Gastrocnemius medialis (tissue), 4 donors: Measurements from ENCODE around the gene ATP6V0B. TPM values are rescaled to one million over a fixed set of nuclear protein-coding genes. Genes with fewer than 3 reads are reported as not detected.

Experiments used
- ATAC-seq, 2 donors: fragments of 150-250 bp; one replicate each; pipeline ENCODE4 v1.9.1; 2016
- DNase-seq, 2 donors: peaks; one replicate each; pipeline ENCODE4 v3.0.0-alpha.2; 2019
- H3K27ac ChIP-seq, 4 donors: fragments of 200-600 bp; sonication (generic); 1 replicate in 1 of 4; 2 replicates in 3 of 4; pipeline ENCODE4 v1.5.1; 2016 to 2018; ENCODE audit warnings: mild to moderate bottlenecking in 2 of 4, moderate library complexity in 1 of 4
- H3K27me3 ChIP-seq, 3 donors: fragments of 200-600 bp; sonication (generic) in 2 of 3; 1 replicate in 1 of 3; 2 replicates in 2 of 3; pipeline versions ENCODE4 v1.5.1 to v1.6.0; 2016 to 2019; ENCODE audit warnings: mild to moderate bottlenecking in 1 of 3, moderate library complexity in 1 of 3
- H3K36me3 ChIP-seq, 2 donors: fragments of 200-600 bp; sonication (generic) in 1 of 2; one replicate each; pipeline ENCODE4 v1.5.1; 2017 to 2018
- H3K4me1 ChIP-seq, 2 donors: fragments of 200-600 bp; sonication (generic) in 1 of 2; one replicate each; pipeline ENCODE4 v1.5.1; 2016 to 2017; ENCODE audit warnings: mild to moderate bottlenecking in 2 of 2
- H3K4me3 ChIP-seq, 4 donors: fragments of 200-600 bp; sonication (generic) in 3 of 4; 1 replicate in 1 of 4; 2 replicates in 3 of 4; pipeline ENCODE4 v1.5.1; 2016 to 2019; ENCODE audit warnings: mild to moderate bottlenecking in 2 of 4
- H3K9me3 ChIP-seq, 3 donors: fragments of 200-600 bp; sonication (generic) in 2 of 3; 1 replicate in 1 of 3; 2 replicates in 2 of 3; pipeline ENCODE4 v1.5.1; 2016 to 2019
- POLR2A ChIP-seq, 2 donors: fragments of 450-650 bp; IDR thresholded peaks; one replicate each; pipeline ENCODE4 v1.6.1; 2017; ENCODE audit warnings: antibody characterized with exemption in 2 of 2, mild to moderate bottlenecking in 2 of 2, moderate library complexity in 2 of 2
- in situ Hi-C, 4 donors: fragments of 200-750 bp; cut with MboI; loops; one replicate each; pipeline versions ENCODE4 v1.15.0 to v1.8.0; 2017; ENCODE audit warnings: low sequenced_read_pairs in 4 of 4
- intact Hi-C: fragments of 100-400 bp; cut with DNase I; formaldehyde crosslinking; loops from one replicate; pipeline ENCODE4 v1.15.1; 2023; ENCODE audit warnings: low total_unique reads
- total RNA-seq, 4 donors: library from RNA; depleted of rRNA; stranded (reverse); fragments of >200 nt; gene quantifications; one replicate each; pipeline versions ENCODE4 v1.1.0 to v1.2.3, GENCODE V29; 2016
- TF ChIP-seq, protein P1 (sequence below), 5 experiments: fragments of 450-650 bp in 3 of 5; fragments of 200-600 bp in 2 of 5; sonication (generic) in 2 of 5; IDR thresholded peaks in 4 of 5; conservative IDR thresholded peaks in 1 of 5; 1 replicate in 4 of 5; 2 replicates in 1 of 5; pipeline ENCODE4 v1.5.1; 2016 to 2019; ENCODE audit warnings: antibody characterized with exemption in 5 of 5, mild to moderate bottlenecking in 3 of 5, moderate library complexity in 3 of 5

Gene ATP6V0B
- total RNA-seq, 4 donors from 2014 or later, result 156 to 242 (median 195) TPM

DNA sequence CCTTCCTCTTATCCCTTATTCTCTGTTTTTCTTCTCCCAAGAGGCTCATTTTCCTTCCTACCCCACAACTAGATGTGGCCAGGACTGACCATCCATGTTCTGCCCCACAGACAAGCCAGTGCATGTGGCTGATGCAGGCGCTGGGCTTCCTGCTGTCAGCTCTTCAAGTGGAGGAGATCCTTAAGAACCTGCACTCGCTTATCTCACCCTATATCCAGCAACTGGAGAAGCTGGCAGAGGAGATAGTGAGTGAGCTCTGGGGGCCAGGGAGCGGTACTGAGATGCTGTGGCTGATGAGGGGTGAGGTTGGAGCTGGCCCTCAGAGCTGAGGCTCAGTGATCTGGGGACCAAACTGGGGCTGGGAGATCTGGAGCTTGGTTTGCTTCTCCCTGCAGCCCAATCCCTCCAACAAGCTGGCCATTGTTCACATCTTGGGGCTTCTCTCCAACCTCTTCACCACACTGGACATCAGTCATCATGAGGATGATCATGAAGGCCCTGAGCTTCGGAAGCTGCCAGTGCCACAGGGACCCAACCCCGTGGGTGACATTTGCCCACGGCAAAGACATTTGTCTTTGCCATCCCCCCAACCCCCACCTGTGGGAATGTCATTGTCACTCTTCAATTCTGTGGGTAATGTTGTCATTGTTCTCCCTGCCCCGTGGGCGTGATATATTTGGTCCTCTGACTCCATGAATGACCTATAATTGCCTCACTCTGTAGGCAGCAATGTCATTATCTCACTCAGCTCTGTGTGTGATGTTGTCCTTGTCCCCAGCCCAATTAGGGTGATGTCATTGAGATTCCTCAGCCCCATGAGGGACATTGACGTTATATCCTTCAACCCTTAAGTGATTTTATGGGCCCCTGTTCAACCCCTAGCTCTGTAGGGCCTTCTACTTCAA is 16.2 kb upstream of the ATP6V0B start:
- no peak for DNase-seq
- intact Hi-C loops, result no loop called here
- no peaks in the 10 kb centered on the region for H3K9me3 ChIP-seq
- no peak overlapping the region for H3K4me3 ChIP-seq
- H3K27me3 ChIP-seq, result no peaks in the 10 kb centered on the region
- H3K36me3 ChIP-seq, result peaks cover 0 to 78% of the 10 kb centered on the region in 2 donors
- no peak for ATAC-seq
- no peak for TF ChIP-seq POLR2A (IDR thresholded peaks at IDR 0.05)
- TF ChIP-seq, protein P1, sequence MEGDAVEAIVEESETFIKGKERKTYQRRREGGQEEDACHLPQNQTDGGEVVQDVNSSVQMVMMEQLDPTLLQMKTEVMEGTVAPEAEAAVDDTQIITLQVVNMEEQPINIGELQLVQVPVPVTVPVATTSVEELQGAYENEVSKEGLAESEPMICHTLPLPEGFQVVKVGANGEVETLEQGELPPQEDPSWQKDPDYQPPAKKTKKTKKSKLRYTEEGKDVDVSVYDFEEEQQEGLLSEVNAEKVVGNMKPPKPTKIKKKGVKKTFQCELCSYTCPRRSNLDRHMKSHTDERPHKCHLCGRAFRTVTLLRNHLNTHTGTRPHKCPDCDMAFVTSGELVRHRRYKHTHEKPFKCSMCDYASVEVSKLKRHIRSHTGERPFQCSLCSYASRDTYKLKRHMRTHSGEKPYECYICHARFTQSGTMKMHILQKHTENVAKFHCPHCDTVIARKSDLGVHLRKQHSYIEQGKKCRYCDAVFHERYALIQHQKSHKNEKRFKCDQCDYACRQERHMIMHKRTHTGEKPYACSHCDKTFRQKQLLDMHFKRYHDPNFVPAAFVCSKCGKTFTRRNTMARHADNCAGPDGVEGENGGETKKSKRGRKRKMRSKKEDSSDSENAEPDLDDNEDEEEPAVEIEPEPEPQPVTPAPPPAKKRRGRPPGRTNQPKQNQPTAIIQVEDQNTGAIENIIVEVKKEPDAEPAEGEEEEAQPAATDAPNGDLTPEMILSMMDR (IDR thresholded peaks at IDR 0.05 in 4 of 5, conservative IDR thresholded peaks at IDR 0.05 in 1 of 5), result no peak
- in situ Hi-C loops, result no loop called here
- H3K27ac ChIP-seq, result peak overlapping the region in 2 of 4 donors; percentile 26 to 72
- peaks cover 20 to 24% of the 10 kb centered on the region in 2 donors for H3K4me1 ChIP-seq

DNA sequence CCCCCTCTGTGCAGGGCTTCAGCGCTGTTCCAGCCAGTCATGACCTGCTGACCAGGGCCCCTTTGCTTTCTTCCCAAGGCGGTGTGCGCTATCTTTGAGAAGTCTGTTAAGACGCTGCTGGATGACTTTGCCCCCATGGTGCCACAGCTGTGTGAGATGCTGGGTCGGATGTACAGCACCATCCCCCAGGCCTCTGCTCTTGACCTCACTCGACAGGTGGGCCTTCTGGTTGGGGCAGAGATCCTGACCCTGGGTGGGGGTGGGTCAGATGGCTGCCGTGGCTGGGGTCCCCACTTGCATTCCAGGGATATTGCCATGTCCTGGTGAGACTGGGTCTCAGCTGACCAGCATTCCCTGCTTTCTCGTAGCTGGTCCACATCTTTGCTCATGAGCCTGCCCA is 14.0 kb upstream of the ATP6V0B start:
- no peak overlapping the region for H3K4me3 ChIP-seq
- ATAC-seq (no peak), DNase-seq (no peak)
- intact Hi-C loops (no loop called here), in situ Hi-C loops (no loop called here)
- H3K9me3 ChIP-seq, result no peaks in the 10 kb centered on the region
- H3K36me3 ChIP-seq, result peaks cover 0 to 100% of the 10 kb centered on the region in 2 donors
- TF ChIP-seq POLR2A (IDR thresholded peaks at IDR 0.05), result no peak
- TF ChIP-seq, protein P1 (IDR thresholded peaks at IDR 0.05 in 4 of 5, conservative IDR thresholded peaks at IDR 0.05 in 1 of 5), result no peak
- no peak overlapping the region for H3K27ac ChIP-seq
- H3K4me1 ChIP-seq, result peaks cover 0 to 5% of the 10 kb centered on the region in 2 donors
- no peaks in the 10 kb centered on the region for H3K27me3 ChIP-seq

DNA sequence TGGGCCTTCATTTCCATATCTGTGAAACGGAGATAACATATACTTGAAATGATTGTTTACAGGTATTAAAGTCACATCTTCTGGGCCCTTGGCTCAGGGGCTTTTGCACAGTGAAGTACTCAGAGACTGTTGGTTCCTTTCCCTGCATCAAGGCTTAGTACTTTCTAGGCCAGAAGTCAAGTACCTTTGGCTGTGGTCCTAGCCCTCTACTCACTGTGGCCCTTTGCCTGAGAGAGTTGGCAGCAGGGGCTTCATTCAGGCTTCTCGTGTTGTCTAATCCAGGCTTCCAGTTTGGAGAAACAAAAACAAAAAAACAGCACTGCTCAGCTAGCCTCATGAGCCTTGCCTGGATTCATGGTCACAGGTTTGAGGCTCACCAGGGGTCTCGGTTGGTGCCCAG is 13.1 kb upstream of the ATP6V0B start:
- H3K9me3 ChIP-seq, result no peaks in the 10 kb centered on the region
- H3K4me3 ChIP-seq, result no peak overlapping the region
- peaks cover 0 to 5% of the 10 kb centered on the region in 2 donors for H3K4me1 ChIP-seq
- intact Hi-C loops, result no loop called here
- in situ Hi-C loops, result no loop called here
- TF ChIP-seq, protein P1 (IDR thresholded peaks at IDR 0.05 in 4 of 5, conservative IDR thresholded peaks at IDR 0.05 in 1 of 5), result no peak
- DNase-seq (no peak), ATAC-seq (no peak)
- peaks cover 0 to 99% of the 10 kb centered on the region in 2 donors for H3K36me3 ChIP-seq
- no peaks in the 10 kb centered on the region for H3K27me3 ChIP-seq
- H3K27ac ChIP-seq, result no peak overlapping the region

DNA sequence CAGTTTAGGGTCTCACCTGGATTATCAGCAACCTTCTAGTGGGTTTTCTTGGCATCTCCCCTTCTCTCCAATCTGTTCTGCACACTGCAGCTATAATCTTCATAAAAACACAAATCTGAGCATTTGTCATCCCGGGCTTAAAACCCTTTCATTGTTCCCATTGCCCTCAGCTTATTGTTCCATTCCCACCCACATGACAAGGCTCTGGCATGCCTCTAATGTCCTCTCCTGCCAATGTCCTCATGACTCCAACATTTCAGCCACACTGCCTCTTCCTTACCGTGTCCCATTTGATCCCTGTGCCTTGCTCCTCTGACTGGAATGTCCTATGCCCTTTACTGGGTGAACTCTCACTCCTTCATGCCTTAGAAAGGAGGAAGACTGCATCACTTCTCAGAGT is 12.4 kb upstream of the ATP6V0B start:
- Histone ChIP-seq H3K4me1 (peaks cover 0 to 5% of the 10 kb centered on the region in 2 donors), H3K27me3 (no peaks in the 10 kb centered on the region), H3K4me3 (no peak overlapping the region), H3K9me3 (no peaks in the 10 kb centered on the region), H3K36me3 (peaks cover 0 to 98% of the 10 kb centered on the region in 2 donors), H3K27ac (no peak overlapping the region)
- ATAC-seq, result no peak
- in situ Hi-C loops (no loop called here), intact Hi-C loops (no loop called here)
- TF ChIP-seq, protein P1 (IDR thresholded peaks at IDR 0.05 in 4 of 5, conservative IDR thresholded peaks at IDR 0.05 in 1 of 5), result no peak
- TF ChIP-seq POLR2A (IDR thresholded peaks at IDR 0.05), result no peak
- no peak for DNase-seq
